Measurements from ENCODE around the gene CHIA.

GRCh38 chr1:111294390-111294789 lies 3.7 kb downstream of the CHIA start:
- TF ChIP-seq CTCF (IDR thresholded peaks at IDR 0.05) (no peak), POLR2A (IDR thresholded peaks at IDR 0.05) (no peak)

All from sigmoid colon (tissue), 3 donors.